WTC11 (cell line): ENCODE results near the gene HRCT1.

Source experiments
- CREM ChIP-seq: sonication (generic); formaldehyde crosslinking; IDR thresholded peaks from 2 replicates; pipeline ENCODE4 v1.8.1; 2022; ENCODE audit warnings: mild to moderate bottlenecking, missing genetic modification reagents, moderate library complexity
- NR3C1 ChIP-seq: sonication (generic); formaldehyde crosslinking; conservative IDR thresholded peaks from 2 replicates; pipeline ENCODE4 v1.8.1; 2023; ENCODE audit warnings: low read depth, mild to moderate bottlenecking, missing genetic modification reagents
- SMAD4 ChIP-seq: sonication (generic); formaldehyde crosslinking; IDR thresholded peaks from 2 replicates; pipeline ENCODE4 v1.8.0; 2022; ENCODE audit warnings: mild to moderate bottlenecking, missing genetic modification reagents
- TCF7 ChIP-seq: sonication (generic); formaldehyde crosslinking; IDR thresholded peaks from 2 replicates; pipeline ENCODE4 v1.8.0; 2022; ENCODE audit warnings: mild to moderate bottlenecking, low read depth, missing genetic modification reagents, moderate library complexity

DNA sequence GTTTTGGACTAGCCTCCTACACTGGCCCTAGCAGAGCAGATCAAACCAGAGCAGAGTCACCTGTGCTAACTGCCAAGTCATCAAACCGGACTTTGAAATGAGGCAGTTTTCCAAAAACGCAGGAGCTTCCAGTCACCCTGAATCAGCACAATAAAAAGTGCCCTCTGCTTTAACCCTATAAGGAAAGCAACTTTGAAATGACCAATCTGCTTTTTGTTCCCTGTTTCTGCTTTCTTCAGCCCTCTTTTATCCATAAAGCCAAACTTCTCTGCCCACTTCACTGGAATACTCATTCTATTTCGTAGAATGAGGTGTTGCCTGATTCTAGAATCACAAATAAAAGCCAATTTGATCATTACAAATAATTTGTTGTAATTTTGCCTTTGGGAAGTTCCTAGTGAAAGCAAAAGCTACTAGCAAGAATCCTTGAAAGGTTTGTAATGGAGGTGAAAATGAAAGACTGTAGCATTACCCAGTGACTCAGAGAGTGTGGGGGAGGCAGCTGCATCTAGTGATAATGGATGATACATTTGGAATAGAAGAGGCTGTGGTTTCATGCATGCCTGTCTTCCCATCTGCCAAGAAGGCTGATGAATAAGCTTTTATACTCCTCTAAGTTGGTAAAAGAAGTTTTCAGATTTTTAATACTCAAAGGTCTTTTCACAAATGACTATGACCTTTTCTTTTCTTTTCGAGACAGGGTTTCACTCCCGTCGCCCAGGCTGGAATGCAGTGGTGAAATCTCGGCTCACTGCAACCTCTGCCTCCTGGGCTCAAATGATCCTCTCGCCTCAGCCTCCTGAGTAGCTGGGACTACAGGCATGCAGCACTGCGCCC is 18.1 kb downstream of the HRCT1 start:
- TF ChIP-seq TCF7 (CRISPR knock-in tag) (no peak), SMAD4 (CRISPR knock-in tag) (no peak), NR3C1 (no peak), CREM (CRISPR knock-in tag) (no peak)
